Myocyte (in vitro differentiated cells): Measurements from ENCODE around the gene FBXO41. TPM values are rescaled to one million over a fixed set of nuclear protein-coding genes. Genes with fewer than 3 reads are reported as not detected.

Source experiments
- DNase-seq: peaks from one replicate; pipeline ENCODE4 v3.0.0-alpha.2; 2012; ENCODE audit warnings: low read depth
- total RNA-seq: library from RNA; depleted of rRNA; stranded (reverse); fragments of >200 nt; gene quantifications from 2 replicates; pipeline ENCODE4 v1.2.3, GENCODE V29; 2014

FBXO41 gene
- total RNA-seq, 1 donor from 2014 or later: 2.6 TPM

DNA sequence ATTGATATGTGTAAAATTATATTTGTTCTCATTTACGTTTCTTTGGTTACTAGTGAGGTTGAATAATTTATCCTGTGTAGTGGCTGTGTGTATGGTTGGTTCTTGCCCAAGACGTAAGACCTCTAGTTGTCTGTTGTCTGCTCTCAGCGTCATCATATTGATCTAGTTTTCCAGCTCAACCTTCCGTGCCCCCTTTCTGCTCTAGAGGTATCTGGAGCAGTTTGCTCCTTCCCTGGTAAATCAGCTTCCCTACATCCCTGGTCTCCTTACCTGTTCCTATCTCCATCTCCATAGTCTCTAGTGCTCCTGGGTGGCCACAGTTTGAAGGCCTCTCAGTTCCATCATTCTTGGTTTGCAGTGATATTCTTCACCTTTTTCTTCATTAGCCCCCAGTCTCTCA, 69.0 kb downstream of the FBXO41 start:
- DNase-seq: no peak

DNA sequence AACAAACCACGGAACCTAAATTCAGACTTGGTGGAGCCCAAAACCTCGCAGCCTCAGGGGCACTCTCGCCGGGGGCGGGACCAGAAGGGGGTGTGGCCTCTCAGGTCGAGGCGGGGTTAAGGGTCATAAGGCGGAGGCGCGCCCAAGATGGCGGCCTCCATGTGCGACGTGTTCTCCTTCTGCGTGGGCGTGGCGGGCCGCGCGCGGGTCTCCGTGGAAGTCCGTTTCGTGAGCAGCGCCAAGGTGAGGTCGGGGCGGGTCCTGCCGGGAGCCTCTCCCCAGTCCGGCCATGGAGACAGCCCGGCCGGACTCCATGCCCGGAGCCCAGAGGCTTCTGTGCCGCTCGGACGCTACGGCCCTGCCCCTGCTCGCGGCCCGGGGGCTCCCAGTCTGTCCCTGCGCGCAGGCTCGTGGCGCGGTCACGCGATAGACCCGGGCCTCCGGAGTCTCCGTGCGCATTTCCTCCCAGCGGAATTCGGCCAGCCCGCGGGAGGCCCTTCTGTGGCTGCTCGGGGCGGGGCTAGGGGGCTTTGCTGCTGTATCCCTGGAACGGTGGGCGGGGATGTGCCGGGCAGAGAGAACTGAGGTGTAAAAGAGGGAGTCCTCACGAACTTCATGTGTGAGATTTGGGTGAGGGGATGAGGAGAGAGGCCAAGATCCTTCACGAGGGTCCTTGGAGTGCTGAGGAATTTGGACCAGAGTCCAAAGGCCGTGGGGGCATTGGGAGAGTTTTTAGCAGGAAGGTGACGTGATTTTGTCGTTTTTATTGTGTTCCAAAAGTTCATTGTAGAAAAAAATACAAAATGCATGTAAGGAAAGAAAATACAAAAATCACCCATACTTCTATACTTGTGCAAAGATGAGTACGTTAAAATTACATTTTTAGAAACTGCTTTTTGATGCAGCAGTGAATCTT, 69.9 kb downstream of the FBXO41 start, which contains the start of gene SMYD5:
Gene SMYD5, plus strand, starts transcription at position 126 of the 916 bp plus-strand sequence. Its CDS starts 22 bp downstream, at position 148.
- DNase-seq: peak; percentile 88

DNA sequence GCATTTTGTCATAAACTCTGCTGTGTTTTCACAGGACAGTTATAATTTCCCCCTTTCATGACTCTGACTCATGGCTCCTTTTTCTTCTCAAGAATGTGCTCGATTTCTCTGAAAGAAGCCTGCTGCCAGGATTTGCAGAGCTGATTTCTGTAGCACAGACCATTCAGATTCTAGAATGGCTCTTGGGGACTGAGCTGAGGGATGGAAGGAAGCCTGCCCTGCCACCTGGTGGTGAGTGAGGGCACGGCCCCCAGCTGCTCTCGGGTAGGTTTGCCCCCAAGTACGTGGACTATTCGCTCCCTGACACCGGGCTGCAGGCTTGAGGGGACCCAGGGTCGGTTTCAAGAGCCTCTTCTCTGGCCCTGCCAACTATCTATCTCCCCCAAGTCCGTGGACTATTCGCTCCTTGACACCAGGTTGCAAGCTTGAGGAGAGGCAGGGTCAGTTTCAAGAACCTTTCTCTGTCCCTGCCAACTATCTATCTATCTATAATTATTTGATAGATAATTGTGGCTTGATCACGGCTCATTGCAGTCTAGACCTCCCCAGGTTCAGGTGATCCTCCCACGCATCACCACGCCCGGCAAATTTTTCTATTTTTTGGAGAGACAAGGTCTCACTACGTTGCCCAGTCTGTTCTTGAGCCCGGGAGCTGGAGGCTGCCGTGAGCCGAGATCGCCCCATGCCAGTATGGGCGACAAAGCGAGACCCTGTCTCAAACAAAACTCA, 71.7 kb downstream of the FBXO41 start:
- peak; percentile 70 for DNase-seq

DNA sequence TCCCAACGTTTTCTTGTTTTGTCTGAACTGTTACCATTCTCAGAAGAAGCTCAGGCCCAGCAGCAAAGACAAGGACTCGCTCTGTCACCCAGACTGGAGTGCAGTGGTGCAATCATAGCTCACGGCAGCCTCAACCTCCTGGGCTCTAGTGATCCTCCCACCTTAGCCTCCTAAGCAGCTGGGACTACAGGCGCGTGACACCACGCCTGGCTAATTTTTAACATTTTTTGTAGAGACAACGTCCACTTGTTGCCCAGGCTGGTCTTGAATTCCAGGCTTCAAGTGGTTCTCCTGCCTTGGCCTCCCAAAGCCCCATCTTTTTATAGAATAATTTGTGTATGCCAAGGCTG, 72.2 kb downstream of the FBXO41 start:
- DNase-seq: no peak

DNA sequence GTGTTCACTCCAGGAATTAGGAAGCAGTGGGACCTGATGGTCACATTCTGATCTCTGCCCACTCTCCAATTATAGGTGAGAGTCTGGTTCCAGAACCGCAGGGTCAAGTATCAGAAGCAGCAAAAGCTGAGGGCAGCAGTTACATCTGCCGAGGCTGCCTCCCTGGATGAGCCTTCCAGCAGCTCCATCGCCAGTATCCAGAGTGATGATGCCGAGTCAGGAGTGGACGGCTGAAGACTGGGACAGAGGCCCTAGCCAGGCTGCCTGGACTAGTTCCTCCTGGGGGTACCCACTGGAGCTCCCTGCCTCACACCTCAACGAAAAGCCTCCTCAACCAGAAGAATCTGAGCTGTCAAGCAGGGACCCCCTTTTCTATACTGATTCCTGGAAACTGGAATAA, 73.6 kb downstream of the FBXO41 start:
- DNase-seq: no peak

DNA sequence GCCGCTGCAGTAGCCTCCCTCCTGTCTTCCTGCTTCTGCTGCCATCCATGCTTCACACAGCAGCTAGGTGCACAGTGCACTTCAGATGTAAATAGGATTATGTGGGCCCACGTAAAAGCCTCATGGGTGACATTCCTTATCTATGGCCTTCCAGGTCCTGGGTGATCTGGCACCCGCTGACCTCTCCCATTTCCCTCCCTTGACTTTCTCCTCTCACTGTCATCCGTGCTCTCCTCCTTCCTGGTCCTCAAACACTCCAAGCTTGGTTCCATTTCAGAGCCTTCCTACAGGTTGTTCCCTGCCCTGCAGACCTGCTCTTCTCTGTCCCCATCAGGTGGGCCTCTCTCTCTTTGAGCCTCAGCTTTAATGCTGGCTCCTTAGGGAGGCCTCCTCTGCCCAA, 74.3 kb downstream of the FBXO41 start:
- DNase-seq: no peak

DNA sequence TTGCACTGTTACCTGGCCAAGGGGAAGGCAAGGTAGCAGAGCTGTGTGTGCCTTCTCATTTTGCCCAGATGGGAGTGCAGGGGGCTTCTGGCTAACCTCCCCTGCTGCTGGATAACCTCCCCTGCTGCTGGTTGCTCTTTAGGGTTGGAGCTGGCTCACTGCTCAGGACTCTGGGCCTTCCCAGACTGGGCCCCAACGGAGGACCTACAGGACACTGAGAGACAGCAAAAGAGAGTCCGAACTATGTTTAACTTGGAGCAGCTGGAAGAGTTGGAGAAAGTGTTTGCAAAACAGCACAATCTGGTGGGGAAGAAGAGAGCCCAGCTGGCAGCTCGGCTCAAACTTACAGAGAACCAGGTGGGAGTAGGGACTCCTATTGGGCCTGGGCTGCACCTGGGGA, 76.0 kb downstream of the FBXO41 start:
- DNase-seq: no peak

DNA sequence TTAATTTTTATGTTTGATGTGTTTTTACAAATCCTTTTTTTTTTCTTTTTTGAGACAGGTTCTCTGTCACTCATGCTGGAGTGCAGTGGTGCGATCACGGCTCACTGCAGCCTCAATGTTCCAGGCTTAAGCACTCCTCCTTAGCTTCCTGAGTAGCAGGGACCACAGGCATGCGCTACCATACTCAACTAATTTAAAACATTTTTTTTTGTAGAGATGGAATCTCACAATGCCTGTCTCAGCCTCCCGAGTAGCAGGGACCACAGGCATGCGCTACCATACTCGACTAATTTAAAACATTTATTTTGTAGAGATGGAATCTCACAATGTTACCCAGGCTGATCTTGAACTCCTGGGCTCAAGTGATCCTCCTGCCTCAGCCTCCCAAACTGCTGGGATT, 78.7 kb downstream of the FBXO41 start:
- DNase-seq: no peak

Other genes with a start within 250 kb of the FBXO41 start
- gene SFXN5, start 212.8 kb downstream of the FBXO41 start, total RNA-seq: 8.0 and 9.5 TPM in 2 replicates
- 87.2 and 111 TPM in 2 replicates for gene RAB11FIP5, start 171.5 kb downstream of the FBXO41 start, total RNA-seq
- not detected in 2 replicates for gene NOTO, start 81.9 kb downstream of the FBXO41 start, total RNA-seq
- gene SMYD5, start 70.2 kb downstream of the FBXO41 start, total RNA-seq: 18.9 and 20.0 TPM in 2 replicates
- gene PRADC1, start 51.2 kb downstream of the FBXO41 start, total RNA-seq: 101 and 102 TPM in 2 replicates
- gene CCT7, start 50.2 kb downstream of the FBXO41 start, total RNA-seq: 425 and 436 TPM in 2 replicates
- not detected in 2 replicates for gene EGR4, start 9.1 kb upstream of the FBXO41 start, total RNA-seq
- gene ALMS1, start 101.4 kb upstream of the FBXO41 start, total RNA-seq: 18.4 and 23.4 TPM in 2 replicates